Measurements from ENCODE around the gene CDK5. TPM values are rescaled to one million over a fixed set of nuclear protein-coding genes. Genes with fewer than 3 reads are reported as not detected.

CDK5 gene
- total RNA-seq, 4 donors from 2014 or later: 3.7 to 10.7 (median 5.9) TPM

DNA sequence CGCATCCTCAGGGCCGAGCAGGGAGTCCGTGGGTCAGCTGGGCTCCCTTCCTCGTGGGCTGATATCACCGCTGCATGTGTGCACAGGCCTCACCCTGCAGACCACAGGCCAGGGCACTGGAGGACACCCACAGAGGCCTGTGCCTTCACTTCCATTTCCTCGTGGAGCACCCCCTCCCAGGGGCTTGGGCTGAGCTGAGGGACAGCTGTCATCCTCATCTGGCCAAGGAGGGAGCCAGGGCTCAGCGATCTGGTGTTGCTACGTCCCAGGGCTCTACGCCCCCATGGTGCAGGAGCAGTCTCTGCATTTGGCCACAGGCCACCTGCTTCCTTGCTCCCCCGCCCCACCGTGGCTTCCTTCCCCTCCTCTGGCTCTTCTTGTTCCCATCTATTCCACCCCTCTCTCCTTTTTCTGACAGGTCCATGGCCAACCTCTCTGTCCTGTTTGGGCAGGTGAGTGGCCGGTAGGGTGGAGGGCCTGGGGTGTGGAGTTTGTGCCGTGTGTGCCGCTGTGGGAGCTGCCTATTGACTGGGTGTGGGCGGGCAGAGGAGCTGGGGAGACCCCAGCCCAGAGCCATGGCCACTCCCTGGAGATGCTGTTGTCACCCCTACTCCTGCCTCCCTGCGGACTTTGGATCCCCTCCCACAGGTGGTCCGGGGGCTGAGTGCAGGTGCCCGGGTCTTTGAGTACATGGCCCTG, 17.7 kb downstream of the CDK5 start:
- TF ChIP-seq, protein P1, sequence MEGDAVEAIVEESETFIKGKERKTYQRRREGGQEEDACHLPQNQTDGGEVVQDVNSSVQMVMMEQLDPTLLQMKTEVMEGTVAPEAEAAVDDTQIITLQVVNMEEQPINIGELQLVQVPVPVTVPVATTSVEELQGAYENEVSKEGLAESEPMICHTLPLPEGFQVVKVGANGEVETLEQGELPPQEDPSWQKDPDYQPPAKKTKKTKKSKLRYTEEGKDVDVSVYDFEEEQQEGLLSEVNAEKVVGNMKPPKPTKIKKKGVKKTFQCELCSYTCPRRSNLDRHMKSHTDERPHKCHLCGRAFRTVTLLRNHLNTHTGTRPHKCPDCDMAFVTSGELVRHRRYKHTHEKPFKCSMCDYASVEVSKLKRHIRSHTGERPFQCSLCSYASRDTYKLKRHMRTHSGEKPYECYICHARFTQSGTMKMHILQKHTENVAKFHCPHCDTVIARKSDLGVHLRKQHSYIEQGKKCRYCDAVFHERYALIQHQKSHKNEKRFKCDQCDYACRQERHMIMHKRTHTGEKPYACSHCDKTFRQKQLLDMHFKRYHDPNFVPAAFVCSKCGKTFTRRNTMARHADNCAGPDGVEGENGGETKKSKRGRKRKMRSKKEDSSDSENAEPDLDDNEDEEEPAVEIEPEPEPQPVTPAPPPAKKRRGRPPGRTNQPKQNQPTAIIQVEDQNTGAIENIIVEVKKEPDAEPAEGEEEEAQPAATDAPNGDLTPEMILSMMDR (IDR thresholded peaks at IDR 0.05 in 4 of 5, conservative IDR thresholded peaks at IDR 0.05 in 1 of 5): no peak
- TF ChIP-seq POLR2A (IDR thresholded peaks at IDR 0.05): no peak
- intact Hi-C loops (cut with DNase I; ENCODE audit: low total_unique reads): no loop called here
- in situ Hi-C loops (cut with MboI; ENCODE audit: low sequenced_read_pairs in 4 of 4): loop anchor here in 2 of 4 donors (10.0 kb wide), 1 partner anchor 65 kb away; no protein-coding TSS in a partner anchor
- H3K4me3 ChIP-seq: no peak overlapping the region
- DNase-seq: no peak
- H3K27ac ChIP-seq: no peak overlapping the region
- no peaks in the 10 kb centered on the region for H3K9me3 ChIP-seq
- no peak for ATAC-seq
- H3K27me3 ChIP-seq: no peaks in the 10 kb centered on the region
- peaks cover 6 to 7% of the 10 kb centered on the region in 2 donors for H3K4me1 ChIP-seq
- H3K36me3 ChIP-seq: peaks cover 0 to 46% of the 10 kb centered on the region in 2 donors

DNA sequence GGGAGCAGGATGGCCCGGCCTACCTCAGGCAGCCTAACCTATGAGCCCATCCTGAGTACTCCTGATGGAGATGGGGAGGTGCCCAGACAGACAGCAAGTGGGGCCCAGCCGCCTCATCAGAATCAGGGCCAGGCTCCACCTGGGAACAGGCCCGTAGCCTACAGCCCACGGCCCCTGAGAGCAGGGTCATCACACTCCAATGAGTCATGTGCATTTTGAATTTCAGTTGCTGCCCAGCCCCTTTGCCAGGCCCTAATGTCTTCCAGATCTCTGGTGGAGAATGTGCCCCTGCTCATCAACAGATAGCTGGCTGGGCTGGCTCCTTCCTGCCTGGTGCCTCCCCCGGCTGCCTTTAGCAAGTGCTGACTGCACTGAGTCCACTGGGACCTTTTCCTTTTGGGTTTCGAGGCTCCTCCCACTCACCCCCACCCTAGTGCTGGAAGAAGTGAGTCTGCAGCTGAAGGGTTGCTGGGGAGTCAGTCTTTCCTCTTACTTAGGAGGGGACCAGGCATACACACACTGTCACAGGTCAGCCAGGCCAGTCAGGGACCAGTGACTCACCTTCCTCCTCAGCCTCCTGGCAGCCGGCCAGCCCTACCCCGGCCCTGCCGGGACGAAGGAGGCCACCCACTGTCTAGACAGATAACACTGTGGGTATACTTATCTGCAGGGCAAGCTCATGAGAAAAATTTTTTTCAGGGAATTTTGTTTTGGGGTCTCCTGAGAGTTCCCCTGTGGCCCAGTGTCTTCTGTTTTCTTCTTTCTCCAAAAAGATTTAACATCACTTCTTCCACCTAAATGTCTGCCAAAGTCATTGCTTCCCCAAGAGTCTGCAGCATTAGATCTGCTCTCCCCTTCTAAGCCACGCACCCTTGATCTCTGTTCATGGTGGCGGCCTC, 18.5 kb downstream of the CDK5 start:
- ATAC-seq: peak; percentile 69 to 73
- in situ Hi-C loops (cut with MboI; ENCODE audit: low sequenced_read_pairs in 4 of 4): loop anchor here in 1 of 4 donors (10.0 kb wide), 1 partner anchor 66 kb away; no protein-coding TSS in a partner anchor

DNA sequence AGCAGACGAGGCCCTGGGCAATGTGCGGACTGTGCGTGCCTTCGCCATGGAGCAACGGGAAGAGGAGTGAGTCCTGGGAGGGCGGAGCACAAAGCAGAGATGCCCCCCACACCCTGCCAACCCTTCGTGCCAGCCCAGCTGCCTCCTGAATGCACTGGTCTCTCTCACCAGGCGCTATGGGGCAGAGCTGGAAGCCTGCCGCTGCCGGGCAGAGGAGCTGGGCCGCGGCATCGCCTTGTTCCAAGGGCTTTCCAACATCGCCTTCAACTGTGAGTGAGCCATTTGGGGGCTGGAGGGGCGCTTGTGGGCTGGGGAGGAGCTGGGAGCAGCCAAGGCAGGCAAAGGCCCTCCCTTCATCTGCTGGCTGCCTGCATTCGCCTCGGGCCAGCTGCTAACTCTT, 21.8 kb downstream of the CDK5 start:
- Histone ChIP-seq H3K27me3 (no peaks in the 10 kb centered on the region), H3K4me1 (peaks cover 13% of the 10 kb centered on the region in 2 donors), H3K27ac (no peak overlapping the region), H3K9me3 (no peaks in the 10 kb centered on the region), H3K36me3 (peaks cover 0 to 22% of the 10 kb centered on the region in 2 donors), H3K4me3 (no peak overlapping the region)
- DNase-seq: no peak
- in situ Hi-C loops (cut with MboI; ENCODE audit: low sequenced_read_pairs in 4 of 4) (loop anchor here in 1 of 4 donors (10.0 kb wide), 1 partner anchor 69 kb away; no protein-coding TSS in a partner anchor), intact Hi-C loops (cut with DNase I; ENCODE audit: low total_unique reads) (no loop called here)
- TF ChIP-seq, protein P1 (IDR thresholded peaks at IDR 0.05 in 4 of 5, conservative IDR thresholded peaks at IDR 0.05 in 1 of 5): no peak
- TF ChIP-seq POLR2A (IDR thresholded peaks at IDR 0.05): no peak
- ATAC-seq: no peak

More for the DNA sequence above, 18.5 kb downstream of the CDK5 start:
- peaks cover 13% of the 10 kb centered on the region in 2 donors for H3K4me1 ChIP-seq
- H3K36me3 ChIP-seq: peaks cover 0 to 40% of the 10 kb centered on the region in 2 donors
- no peak overlapping the region for H3K4me3 ChIP-seq
- H3K27me3 ChIP-seq: no peaks in the 10 kb centered on the region
- TF ChIP-seq, protein P1 (IDR thresholded peaks at IDR 0.05 in 4 of 5, conservative IDR thresholded peaks at IDR 0.05 in 1 of 5): no peak
- TF ChIP-seq POLR2A (IDR thresholded peaks at IDR 0.05): no peak
- peak; percentile 40 to 50 for DNase-seq
- intact Hi-C loops (cut with DNase I; ENCODE audit: low total_unique reads): no loop called here
- peak overlapping the region in 1 of 4 donors; percentile 18 for H3K27ac ChIP-seq
- H3K9me3 ChIP-seq: no peaks in the 10 kb centered on the region

DNA sequence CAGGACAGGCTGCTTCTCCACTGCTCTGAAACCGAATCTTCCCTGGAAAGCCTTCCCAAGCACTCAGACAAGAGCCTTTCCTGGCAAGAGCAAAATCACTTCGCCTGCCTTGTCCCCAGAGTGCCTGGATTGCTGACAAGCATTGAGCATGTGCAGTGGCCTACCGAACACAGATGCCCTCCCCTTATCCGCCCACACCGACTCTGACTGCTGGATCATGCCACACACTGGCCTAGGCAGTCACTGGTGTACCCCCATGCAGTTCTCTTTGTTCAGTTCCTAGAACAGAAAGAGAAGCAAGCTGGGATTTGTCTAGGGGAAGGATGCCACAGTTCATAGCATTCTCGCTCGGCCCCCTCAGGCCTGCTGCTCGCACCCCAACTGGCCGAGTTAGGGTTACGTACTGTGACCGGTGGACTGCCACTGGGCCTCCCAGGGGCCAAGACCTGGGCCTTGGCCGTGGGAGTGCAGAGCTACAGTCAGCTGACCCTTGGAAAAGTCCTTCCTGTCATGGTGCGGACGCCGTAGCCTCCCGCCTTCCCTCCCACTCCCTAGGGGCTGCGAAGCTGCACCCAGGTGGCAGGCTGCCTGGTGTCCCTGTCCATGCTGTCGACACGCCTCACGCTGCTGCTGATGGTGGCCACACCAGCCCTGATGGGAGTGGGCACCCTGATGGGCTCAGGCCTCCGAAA, 22.5 kb downstream of the CDK5 start:
- peak; percentile 27 to 64 for ATAC-seq
- peak in 1 of 2 donors; percentile 40 for DNase-seq
- Histone ChIP-seq H3K9me3 (no peaks in the 10 kb centered on the region), H3K4me3 (no peak overlapping the region), H3K27me3 (no peaks in the 10 kb centered on the region), H3K27ac (peak overlapping the region in 3 of 4 donors; percentile 36 to 61 (median 44)), H3K36me3 (peaks cover 0 to 22% of the 10 kb centered on the region in 2 donors), H3K4me1 (peaks cover 13% of the 10 kb centered on the region in 2 donors)
- in situ Hi-C loops (cut with MboI; ENCODE audit: low sequenced_read_pairs in 4 of 4): loop anchor here in 1 of 4 donors (10.0 kb wide), 1 partner anchor 70 kb away; no protein-coding TSS in a partner anchor
- no peak for TF ChIP-seq POLR2A (IDR thresholded peaks at IDR 0.05)
- TF ChIP-seq, protein P1 (IDR thresholded peaks at IDR 0.05 in 4 of 5, conservative IDR thresholded peaks at IDR 0.05 in 1 of 5): no peak
- intact Hi-C loops (cut with DNase I; ENCODE audit: low total_unique reads): no loop called here
